Glomerular visceral epithelial cell (primary cell): ENCODE results near the gene ANKRD13D.
"Not testable (repeated sequence)": the region's sequence is repeated elsewhere in the genome, so short reads cannot be mapped to it uniquely, and the experiment has no call there.

ENCODE experiments used
- DNase-seq: peaks from one replicate; pipeline ENCODE4 v3.0.0-alpha.2; 2016; ENCODE audit errors: extremely low spot score

The ANKRD13D gene

GRCh38 chr11:67317205-67317887 lies 28.2 kb downstream of the ANKRD13D start:
- DNase-seq, result peak; percentile 95

GRCh38 chr11:67317888-67318555 lies 28.9 kb downstream of the ANKRD13D start:
- DNase-seq, result no peak

- not testable (repeated sequence) for DNase-seq
Measured at GRCh38 chr11:67318876-67319275, 29.8 kb downstream of the ANKRD13D start.

GRCh38 chr11:67320011-67320410 lies 30.9 kb downstream of the ANKRD13D start:
- no peak for DNase-seq

- DNase-seq, result no peak
Measured at GRCh38 chr11:67320691-67321090, 31.6 kb downstream of the ANKRD13D start.

- DNase-seq, result no peak
Measured at GRCh38 chr11:67321313-67321871, 32.3 kb downstream of the ANKRD13D start.

- no peak for DNase-seq
Measured at GRCh38 chr11:67322049-67322448, 32.9 kb downstream of the ANKRD13D start.

- no peak for DNase-seq
Measured at GRCh38 chr11:67323526-67323925, 34.4 kb downstream of the ANKRD13D start.

GRCh38 chr11:67332081-67332691 lies 43.1 kb downstream of the ANKRD13D start:
- DNase-seq, result no peak

- no peak for DNase-seq
Measured at GRCh38 chr11:67337257-67337656, 48.2 kb downstream of the ANKRD13D start.

GRCh38 chr11:67344264-67344663 lies 55.2 kb downstream of the ANKRD13D start:
- DNase-seq, result no peak

- DNase-seq, result no peak
Measured at GRCh38 chr11:67345247-67345919, 56.3 kb downstream of the ANKRD13D start.

- peak; percentile 41 for DNase-seq
Measured at GRCh38 chr11:67345920-67346819, 57.1 kb downstream of the ANKRD13D start.

- DNase-seq, result no peak
Measured at GRCh38 chr11:67347964-67348749, 59.1 kb downstream of the ANKRD13D start.

GRCh38 chr11:67349036-67349435 lies 59.9 kb downstream of the ANKRD13D start:
- no peak for DNase-seq

- DNase-seq, result no peak
Measured at GRCh38 chr11:67349457-67349856, 60.4 kb downstream of the ANKRD13D start.

- DNase-seq, result no peak
Measured at GRCh38 chr11:67349928-67350465, 60.9 kb downstream of the ANKRD13D start.

GRCh38 chr11:67351275-67352005 lies 62.3 kb downstream of the ANKRD13D start:
- DNase-seq, result peak; percentile 84
